T-helper 22 cell (primary cell): ENCODE results near the gene SHROOM4.

ENCODE experiments used
- DNase-seq: peaks from one replicate; pipeline ENCODE4 v3.0.0-alpha.2; 2020; ENCODE audit warnings: low read depth

Gene SHROOM4, protein sequence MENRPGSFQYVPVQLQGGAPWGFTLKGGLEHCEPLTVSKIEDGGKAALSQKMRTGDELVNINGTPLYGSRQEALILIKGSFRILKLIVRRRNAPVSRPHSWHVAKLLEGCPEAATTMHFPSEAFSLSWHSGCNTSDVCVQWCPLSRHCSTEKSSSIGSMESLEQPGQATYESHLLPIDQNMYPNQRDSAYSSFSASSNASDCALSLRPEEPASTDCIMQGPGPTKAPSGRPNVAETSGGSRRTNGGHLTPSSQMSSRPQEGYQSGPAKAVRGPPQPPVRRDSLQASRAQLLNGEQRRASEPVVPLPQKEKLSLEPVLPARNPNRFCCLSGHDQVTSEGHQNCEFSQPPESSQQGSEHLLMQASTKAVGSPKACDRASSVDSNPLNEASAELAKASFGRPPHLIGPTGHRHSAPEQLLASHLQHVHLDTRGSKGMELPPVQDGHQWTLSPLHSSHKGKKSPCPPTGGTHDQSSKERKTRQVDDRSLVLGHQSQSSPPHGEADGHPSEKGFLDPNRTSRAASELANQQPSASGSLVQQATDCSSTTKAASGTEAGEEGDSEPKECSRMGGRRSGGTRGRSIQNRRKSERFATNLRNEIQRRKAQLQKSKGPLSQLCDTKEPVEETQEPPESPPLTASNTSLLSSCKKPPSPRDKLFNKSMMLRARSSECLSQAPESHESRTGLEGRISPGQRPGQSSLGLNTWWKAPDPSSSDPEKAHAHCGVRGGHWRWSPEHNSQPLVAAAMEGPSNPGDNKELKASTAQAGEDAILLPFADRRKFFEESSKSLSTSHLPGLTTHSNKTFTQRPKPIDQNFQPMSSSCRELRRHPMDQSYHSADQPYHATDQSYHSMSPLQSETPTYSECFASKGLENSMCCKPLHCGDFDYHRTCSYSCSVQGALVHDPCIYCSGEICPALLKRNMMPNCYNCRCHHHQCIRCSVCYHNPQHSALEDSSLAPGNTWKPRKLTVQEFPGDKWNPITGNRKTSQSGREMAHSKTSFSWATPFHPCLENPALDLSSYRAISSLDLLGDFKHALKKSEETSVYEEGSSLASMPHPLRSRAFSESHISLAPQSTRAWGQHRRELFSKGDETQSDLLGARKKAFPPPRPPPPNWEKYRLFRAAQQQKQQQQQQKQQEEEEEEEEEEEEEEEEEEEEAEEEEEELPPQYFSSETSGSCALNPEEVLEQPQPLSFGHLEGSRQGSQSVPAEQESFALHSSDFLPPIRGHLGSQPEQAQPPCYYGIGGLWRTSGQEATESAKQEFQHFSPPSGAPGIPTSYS (N-terminal part only)

DNA sequence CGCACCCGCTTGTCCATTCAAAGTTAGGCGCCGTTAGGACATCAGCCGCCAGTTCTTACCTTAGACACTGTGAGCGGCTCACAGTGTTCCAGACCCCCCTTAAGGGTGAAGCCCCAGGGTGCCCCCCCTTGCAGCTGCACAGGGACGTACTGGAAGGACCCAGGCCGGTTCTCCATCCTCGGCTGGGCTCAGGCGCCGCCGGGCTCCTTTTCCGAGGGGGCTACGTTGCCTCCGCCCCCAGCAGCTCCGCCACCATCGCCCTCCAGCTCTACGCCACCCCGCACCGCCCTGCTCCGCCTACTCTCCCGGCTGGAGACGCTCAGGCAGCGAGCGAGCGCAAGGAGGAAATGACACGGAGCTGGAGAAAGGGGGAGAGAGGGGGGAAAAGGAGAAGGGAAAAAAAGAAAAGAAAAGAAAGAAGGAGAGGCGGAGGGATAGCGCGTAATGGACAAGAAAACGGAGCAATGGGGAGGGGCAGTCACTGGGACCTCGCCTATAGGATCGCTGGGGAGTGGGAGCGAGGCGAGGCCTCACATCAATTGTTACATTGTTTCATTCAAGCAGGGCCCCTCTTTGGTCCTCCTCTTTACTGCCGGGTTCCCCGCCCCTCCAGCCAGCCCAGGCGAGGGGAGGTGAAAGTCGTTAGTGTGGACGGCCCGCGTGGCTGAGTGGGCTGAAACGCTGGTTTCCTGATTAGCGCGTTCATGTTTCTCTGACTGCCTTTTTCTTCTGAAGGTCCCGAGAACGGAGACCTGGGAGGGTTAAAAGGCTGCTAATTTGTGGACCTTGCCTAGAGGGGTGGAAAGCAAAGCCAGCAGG is at the start of gene SHROOM4:
Gene SHROOM4, minus strand, starts transcription at position 352 of the 819 bp plus-strand sequence. Its CDS starts 176 bp downstream, at position 176.
- no peak for DNase-seq

DNA sequence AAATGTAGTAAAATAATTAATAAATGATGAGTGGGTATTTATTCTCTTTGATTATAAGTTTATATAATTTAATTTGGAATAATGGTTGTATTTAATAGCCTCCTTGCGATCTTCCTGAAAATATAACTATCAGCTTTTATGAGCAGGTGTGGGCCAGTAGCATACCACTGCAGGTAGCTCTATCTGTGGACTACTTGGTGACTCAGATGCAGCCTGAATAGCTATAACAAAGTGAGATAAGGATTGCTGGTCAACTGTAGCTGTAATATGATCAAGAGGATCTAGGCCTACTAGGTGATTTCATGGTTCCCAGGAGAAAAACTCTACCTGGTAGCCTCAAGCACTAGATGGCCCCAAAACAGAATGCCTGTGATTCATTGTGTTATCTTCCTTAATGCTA is 49.5 kb upstream of the SHROOM4 start:
- DNase-seq = no peak

DNA sequence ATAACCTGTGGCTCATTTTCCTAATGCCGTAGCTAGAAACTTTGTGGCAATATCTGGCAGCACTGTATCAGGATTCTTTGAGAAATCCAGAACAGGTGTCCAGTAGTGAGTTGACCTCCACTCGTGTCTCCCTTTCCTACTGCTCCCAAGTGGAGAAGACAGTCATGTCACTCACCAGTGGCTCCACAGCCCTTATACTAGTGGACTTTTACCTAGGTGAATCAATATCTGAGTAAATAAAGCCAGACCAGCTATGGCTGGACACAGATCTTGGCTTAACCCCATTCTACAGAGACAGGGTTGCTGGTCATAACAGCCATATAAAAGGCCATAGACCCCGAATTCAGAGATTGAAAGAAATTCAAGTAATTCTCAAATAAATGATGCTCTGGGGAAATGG is 46.5 kb upstream of the SHROOM4 start:
- no peak for DNase-seq

DNA sequence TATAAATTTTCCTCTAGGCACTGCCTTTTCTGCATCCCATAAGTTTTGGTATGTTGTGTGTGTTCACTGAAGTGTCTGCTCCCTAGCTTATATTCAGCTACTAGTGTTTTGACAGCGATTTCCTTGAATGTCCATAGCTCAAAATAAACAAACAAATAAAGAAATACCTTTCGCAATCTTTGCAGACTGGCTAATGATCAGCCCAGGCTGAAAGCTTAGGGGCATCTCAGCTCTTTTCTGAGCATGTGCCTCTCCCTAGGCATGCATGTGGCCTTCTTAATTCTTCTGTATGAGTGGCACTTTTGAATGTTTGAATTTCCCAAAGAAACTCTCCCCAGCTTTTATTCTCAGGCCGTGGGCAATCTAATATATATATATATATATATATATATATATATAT is 44.6 kb upstream of the SHROOM4 start:
- no peak for DNase-seq

DNA sequence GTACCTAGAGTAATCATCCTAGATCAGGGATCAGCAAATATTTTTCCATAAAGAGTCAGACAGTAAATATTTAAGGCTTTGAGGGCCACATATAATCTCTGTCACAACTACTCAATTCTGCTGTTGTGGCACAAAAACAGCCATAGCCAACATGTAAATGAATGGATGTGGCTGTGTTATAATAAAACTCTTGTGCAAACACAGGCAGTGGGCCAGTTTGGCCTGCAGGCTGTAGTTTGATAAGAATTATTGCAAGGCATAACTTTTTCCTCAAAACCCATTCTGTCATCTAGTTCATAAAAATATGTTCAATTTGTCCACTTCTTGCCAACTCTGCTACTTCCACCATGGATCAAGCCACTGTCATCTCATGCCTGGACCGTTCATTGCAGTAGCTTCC is 39.4 kb upstream of the SHROOM4 start:
- no peak for DNase-seq

DNA sequence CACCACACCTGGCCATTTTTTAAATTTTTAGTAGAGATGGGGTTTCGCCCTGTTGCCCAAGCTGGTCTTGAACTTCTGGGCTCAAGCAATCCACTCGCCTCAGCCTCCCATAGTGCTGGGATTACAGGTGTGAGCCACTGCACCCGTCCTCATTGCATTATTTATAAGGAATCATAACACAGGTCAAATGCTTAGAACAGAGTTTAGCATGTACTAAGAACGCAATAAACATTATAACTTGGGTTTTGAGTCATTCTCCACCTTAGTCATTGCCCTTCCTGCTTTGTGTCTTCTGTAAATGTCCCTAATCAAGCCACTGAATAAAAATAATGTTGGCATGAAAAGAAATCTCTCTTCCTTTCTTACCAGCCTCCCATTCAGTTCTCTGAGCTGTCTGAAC is 38.5 kb upstream of the SHROOM4 start:
- no peak for DNase-seq

DNA sequence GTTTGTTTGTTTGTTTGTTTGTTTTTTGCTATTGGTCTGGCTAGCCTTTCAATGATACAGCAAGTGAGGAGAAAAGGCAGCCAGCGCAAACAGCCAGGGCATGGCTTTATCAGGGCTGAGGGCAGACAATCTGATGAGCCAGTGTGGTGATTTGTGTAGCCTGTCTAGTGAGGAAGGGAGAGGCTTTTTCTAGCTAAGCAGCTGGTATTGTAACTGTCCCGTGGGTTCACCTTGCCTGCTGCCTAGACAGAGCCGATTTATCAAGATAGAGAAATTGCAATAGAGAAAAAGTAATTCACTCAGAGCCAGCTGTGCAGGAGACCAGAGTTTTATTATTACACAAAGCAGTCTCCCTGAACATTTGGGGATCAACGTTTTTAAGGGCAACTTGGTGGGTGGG is 28.2 kb upstream of the SHROOM4 start:
- no peak for DNase-seq

DNA sequence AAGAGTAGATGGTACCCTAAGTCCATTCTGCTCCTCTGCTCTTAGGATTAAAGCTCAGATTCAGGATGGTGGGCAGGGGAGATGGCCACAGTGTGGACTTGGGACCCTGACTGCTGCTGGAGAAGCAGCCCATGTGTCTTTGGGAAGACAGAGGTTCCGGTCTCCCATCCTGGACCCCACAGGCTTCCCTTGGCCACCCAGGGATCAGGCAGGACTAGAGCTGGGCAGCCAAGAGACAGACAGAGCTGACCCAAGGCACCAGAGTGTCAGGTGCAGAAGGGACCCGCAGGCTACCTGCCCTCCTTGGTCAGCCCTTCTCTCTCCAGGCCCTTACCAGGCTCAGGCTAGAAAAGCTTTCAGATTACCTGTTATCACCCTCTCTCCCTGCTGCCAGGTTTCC is 25.7 kb upstream of the SHROOM4 start:
- no peak for DNase-seq

DNA sequence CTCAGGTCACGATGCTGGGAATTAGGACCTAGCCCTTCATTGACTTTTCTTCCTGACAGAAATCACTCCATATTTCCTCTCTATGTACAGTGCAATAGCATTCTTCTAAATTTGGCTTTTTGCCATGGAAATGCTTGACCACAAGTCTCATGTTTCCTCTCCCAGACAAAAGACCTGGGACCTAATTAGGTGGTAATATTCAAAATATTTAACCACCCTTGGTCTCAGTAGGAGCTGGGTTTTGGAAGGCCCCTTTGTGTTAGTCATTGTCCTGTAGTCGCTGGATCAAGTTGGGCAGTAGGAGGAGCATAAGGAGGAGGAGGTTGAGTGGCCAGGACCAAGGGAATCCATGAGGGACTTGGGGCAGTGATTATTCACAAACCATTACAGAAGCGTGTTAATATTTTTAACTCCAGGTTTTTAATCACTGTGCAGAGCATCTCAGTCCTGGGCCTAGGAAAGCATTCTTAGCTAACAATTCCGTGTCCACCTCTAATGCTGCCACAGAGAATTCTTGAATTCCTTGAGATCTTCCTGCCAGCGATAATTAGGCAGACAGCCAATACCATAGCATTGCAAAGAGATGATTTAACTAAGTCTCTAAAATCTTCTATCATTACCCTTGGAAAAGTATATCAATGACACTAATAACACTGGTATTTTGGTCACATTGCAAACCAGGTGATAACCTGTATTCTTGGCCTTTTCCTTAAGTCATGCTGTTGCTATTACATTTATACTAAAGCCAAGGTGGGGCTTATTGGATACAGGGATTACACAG is 25.0 kb upstream of the SHROOM4 start:
- no peak for DNase-seq

DNA sequence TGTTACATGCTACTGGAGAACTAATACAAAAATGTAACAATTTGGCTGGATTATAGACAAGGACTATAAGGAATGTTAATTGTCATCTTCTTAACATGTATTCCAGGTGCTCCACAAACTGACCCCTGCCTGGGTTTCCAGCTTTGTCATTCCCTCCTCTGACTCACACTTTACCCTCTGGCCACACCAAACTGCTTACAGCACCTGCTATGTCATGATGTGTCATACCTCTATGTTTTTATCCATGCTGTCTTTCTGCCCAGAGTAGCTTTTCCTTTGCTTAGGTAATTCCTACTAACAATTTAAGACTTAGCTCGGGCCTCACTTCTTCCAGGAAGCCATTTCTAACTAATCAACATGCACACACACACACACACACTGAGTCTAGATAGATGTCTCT is 14.0 kb upstream of the SHROOM4 start:
- no peak for DNase-seq

DNA sequence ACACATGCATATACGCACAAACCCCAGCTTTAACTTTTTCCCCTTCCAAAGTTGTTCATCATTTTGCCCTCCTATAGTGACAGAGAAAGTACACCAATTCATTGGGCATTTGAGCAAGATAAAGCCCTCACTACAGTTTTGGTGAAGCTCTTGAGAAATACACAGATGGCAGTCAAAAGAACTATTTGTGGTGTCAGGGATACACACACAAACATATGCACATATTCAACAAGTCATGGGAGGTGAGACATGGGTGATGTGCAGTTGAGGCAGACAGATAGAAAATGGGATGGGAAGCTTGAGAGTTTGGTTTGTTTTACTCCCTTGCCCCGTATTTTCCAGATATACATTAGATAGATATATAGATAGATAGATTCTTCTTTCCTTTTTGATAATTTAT is 11.8 kb upstream of the SHROOM4 start:
- no peak for DNase-seq

DNA sequence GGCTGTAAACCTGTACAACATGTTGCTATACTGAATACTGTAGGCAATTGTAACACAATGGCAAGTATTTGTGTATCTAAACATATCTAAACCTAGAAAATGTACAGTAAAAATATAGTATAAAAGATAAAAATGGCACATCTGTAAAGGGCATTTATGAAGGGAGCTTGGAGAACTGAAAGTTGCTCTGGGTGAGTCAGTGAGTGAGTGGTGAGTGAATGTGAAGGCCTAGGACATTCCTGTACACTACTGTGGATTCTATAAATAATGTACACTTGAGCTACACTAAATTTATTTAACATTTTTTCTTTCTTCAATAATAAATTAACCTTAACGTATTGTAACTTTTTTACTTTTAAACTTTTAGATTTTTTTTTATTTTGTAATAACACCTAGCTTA is 5.0 kb upstream of the SHROOM4 start:
- no peak for DNase-seq

DNA sequence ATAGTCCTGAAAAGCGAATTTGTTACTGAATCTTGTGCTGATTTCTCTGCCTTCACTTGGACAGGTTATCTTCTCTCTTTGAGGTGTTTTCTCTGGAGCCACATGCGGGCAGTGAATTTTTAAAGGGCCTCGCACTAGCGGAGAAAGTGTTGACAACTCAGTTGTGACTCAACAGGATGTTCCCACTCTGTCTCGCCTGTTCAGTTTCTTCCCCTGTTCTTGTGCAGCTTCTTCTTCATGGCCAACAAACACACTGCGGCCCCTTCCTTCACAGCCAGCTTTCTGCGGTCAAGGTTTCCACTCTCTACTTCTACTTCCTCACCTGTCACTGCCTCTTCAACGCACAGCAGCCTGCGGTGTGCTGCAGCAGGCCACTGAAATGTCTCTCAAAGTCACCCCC is 1.1 kb upstream of the SHROOM4 start:
- DNase-seq = no peak

DNA sequence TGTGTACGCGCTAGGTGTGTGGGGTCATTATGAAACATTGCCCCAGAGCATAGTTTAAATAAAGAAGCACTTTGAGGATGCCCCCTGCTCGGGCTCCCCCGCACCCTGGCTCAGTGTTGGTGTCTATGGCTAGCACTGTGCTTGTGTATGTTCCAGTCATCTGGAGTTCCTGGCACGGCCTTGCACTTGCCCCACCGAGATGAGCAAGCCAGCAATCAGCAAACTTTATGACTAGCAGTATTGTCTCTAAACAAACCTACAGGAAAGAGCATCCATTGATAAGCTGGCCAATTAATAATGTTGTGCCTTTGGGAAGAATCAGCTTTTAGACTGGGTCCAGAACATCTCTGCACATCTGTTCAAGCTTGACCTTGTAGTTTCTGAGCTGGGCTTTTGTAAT is 707 bp upstream of the SHROOM4 start:
- no peak for DNase-seq

DNA sequence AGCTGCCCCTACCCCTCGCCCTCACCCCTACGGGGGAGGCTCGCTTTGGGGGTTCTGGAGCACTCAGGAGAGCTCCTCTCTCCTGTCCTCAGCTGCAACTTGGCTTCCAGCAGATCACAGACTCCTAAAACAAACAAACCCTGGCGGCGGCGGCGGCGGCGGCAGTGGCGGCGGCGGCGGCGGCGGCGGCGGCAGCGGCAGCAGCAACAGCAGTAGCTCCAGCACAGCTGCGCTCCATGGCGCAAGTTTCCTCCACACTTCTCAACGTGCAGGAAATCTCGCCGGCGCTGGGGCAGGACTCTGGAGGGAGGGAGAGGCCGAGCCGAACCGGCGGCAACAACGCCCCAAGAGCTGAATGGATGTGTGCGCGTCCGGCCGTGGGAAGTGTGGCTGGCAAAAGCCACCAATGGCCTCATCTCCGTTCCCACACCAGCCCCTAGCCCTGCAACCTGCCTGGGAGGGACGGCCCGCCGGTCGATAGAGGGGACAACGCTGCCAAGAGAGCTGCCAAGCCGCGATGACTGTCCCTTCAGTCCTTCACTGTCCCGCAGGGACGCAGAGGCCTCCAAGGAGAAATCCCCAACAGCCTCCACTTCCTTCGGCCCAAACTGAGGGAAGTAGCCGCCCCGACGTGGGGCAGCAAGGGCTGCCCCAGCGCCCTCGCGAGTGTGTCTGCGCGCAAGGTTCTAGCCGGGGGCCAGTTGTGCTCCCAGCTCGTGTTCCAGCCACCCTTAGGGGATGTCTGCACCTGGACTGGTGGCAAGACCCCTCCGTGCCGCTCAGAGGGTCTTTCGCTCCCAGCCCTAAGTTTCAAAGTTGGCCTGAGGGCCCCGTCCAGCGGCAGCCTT is 775 bp downstream of the SHROOM4 start:
- DNase-seq = no peak

DNA sequence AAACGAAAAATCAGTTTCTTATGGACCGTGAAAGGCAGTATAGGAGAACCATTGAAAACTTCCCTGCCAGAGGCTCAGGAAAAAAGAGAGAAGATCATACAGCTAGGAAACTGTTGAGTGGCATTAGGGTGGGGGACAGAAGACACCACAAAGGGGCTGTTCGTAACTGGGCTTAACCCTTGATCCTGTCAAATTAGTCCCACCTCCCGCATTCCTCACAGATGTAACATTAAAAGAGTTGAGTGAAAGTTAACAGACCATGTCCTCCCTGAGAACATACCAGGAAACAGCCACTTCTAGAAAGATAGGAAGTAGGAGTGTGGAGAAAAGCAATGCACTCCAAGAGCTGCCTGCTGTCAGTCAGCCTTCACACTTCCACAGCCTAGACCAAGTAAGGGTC is 8.7 kb downstream of the SHROOM4 start:
- no peak for DNase-seq

DNA sequence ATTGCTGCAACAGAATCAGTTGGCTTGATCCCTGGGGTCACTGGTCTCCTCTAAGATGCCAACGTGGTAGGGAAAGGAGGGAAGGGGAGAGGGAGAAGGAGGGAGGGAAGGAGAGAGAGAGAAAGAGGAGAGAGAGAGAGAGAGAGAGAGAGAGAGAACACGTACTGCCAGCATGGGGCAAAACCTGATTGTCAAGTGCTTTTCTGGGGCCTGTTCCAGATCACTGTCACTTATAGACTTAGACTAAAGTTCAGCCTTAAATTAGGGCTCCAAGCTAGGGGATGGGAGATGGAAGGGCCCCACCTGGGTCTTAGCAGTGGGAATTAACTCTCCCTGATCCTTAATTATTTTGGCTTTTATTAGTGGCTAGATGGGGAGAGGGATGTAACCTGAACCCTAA is 12.9 kb downstream of the SHROOM4 start:
- no peak for DNase-seq

DNA sequence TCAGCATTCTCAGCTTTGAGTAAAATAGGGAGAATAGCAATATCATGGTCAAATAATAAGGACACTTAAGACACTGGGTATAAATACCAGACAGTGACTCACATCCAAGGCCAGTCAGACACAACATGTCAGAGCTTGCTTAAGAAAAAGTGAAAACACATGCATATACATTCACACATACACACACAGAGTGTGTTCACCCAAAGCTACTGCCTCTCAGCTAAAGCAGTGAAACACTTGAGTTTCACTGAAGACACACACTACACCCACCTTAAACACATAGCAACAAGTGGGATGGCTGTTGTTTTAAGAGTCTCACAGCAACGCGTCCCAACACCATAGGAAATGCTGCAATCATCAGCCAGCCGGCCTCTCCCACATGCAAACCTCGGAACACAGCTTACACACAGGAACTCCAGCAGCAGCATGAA is 14.4 kb downstream of the SHROOM4 start:
- DNase-seq = no peak

DNA sequence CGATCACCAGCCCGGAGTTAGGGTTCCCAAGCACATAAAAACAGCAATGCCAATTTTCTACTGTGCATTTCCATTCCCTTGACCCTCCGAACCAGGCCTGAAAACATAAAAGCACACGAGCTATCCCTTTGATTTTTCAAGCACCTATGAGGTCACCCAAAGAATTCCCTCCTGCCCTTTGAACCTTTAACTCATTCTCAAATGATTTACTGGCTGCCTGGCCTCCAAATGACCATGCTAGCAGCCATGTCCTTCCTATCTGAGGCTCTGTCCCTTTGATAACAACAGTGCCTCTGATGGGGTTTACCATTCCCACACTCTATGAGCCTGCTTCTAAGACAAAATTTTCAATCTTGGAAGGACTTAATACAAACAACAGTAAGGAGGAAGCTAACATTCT is 15.2 kb downstream of the SHROOM4 start:
- DNase-seq = no peak

DNA sequence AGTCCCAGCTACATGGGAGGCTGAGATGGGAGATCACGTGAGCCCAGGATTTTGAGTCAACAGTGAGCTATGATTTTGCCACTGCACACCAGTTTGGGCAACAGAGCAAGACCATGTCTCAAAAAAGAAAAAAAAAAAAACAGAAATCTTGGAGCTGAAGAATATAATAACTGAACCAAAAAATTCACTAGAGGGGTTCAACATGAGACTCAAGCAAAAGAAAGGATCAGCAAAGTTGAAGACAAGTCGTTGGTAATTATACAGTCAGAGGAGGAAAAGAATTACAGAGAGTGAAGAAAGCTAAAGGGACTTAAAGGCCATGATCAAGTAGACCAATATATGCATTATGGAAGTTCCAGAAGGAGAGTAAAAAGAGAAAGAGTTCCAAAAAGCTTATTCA is 26.9 kb downstream of the SHROOM4 start:
- DNase-seq = no peak
